T-helper 9 cell (primary cell): Measurements from ENCODE around the gene DEK.
"Not testable (repeated sequence)": the region's sequence is repeated elsewhere in the genome, so short reads cannot be mapped to it uniquely, and the experiment has no call there.

Experiments
- DNase-seq: peaks from one replicate; pipeline ENCODE4 v3.0.0-alpha.2; 2020

DEK gene

DNA sequence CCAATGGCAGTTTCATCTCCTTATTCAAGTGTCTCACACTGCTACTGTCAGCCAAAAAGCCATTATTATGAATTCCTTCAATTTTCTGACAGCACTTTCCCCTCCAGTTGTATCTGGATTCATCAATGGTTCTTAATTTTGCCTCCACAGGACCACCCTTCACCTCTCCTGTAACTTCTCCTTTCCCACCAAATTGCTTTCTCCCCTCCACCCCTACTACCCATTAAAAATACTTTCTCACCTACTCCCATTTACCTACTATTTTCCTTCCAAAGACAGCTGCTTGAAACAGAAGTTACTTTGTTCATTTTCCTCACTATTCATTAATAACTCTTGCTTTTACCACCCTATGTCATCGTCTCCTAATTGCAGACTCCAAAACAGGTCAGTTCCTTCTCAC, 29.8 kb downstream of the DEK start:
- DNase-seq: no peak

DNA sequence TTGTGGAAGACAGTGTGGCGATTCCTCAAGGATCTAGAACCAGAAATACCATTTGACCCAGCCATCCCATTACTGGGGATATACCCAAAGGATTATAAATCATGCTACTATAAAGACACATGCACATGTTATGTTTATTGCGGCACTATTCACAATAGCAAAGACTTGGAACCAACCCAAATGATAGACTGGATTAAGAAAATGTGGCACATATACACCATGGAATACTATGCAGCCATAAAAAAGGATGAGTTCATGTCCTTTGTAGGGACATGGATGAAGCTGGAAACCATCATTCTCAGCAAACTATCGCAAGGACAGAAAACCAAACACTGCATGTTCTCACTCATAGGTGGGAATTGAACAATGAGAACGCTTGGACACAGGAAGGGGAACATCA, 30.6 kb downstream of the DEK start:
- DNase-seq: not testable (repeated sequence)

- DNase-seq: not testable (repeated sequence)
Measured at GRCh38 chr6:18231856-18232255, 32.5 kb downstream of the DEK start.

DNA sequence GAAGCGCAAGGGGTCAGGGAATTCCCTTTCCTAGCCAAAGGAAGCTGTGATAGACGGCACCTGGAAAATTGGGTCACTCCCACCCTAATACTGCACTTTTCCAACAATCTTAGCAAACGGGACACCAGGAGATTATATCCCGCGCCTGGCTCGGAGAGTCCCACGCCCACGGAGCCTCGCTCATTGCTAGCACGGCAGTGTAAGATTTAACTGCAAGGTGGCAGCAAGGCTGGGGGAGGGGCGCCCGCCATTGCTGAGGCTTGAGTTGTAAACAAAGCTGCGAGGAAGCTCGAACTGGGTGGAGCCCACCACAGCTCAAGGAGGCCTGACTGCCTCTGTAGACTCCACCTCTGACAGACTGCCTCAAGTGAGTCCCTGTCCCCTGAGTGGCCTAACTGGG, 35.7 kb downstream of the DEK start:
- DNase-seq: not testable (repeated sequence)

DNA sequence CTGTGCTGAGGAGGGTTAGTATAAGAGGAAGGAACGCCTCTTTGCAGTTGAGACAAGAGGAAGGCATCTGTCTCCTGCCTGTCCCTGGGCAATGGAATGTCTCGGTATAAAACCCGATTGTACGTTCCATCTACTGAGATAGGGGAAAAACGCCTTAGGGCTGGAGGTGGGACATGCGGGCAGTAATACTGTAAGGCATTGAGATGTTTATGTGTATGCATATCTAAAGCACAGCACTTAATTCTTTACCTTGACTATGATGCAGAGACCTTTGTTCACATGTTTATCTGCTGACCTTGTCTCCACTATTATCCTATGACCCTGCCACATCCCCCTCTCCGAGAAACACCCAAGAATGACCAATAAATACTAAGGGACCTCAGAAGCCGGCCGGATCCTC, 37.2 kb downstream of the DEK start:
- DNase-seq: not testable (repeated sequence)

- DNase-seq: not testable (repeated sequence)
Measured at GRCh38 chr6:18226451-18227105, 37.8 kb downstream of the DEK start.

- DNase-seq: no peak
Measured at GRCh38 chr6:18221288-18221615, 43.1 kb downstream of the DEK start.

DNA sequence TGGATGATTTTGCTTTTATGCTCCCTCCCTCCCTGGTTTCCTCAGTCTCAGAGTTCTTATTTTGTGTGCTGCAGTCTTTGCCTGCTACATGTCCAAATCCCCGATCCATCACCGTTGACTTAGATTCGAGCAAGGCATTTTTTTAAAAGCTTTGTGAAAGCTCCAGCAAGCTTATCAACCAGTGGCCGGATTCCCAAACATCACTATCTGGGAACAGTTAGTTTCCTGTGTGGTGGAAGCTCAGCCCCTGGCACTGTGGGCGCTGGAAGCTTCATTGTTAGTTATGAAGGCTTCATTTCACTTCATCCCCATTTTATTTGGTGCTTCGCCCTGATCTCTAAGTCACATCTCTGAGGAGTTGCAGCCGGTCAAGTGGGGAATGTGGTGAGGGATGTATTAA, 44.7 kb downstream of the DEK start:
- no peak for DNase-seq

DNA sequence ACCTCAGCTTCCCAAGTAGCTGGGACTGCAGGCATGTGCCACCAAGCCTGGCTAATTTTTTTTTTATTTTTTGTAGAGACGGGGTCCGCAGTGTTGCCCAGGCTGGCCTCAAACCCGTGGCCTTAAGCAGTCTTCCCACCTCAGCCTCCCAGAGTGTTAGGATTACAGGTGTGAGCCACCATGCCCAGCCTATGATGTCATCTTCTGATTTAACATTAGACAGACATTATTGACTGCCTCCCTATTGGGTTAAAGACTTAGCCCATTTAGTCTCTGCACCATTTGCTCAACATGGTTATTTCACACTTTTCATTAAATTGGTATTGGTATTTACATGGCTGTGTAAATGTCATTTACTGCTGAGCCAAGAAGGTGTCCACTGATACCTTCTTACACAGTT, 46.1 kb downstream of the DEK start:
- no peak for DNase-seq

GRCh38 chr6:18216411-18216810, 47.9 kb downstream of the DEK start:
- DNase-seq: no peak

DNA sequence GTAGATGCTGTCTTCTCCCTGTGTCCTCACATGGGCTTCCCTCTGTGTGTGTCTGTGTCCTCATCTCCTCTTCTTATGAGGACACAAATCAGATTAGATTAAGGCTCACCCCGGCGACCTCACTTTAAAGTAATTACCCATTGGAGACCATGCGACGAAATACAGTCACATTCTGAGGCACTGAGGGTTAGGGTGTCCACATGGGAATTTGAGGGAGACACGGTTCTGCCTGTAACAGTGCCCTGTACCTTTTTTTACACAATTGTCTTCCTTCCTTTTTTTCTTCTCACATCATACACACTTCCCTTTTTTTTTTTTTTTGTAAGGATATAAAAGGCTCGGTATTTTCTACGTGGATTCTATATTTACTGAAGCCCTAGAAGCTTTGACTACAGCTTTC, 48.9 kb downstream of the DEK start:
- no peak for DNase-seq

GRCh38 chr6:18214003-18214402, 50.3 kb downstream of the DEK start:
- no peak for DNase-seq

DNA sequence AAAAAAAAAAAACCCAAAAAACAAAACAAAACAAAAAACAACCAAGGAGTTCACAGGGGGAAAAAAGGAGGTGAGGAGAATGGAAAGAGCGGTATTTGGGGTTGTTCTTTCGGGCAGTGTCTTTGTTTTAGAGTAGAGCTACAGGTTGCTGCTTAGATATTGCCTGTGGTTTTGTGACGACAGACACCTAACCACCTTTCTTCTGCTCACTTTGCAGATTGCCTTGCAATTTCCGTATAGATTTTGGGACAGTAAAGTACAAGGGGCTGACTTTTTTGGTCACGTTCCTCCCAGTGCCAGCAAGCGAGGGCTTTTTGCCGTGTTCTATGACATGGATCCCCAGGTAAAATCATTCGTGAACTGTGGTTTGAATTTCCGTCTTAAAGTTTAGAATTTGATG, 50.9 kb downstream of the DEK start:
- DNase-seq: no peak

DNA sequence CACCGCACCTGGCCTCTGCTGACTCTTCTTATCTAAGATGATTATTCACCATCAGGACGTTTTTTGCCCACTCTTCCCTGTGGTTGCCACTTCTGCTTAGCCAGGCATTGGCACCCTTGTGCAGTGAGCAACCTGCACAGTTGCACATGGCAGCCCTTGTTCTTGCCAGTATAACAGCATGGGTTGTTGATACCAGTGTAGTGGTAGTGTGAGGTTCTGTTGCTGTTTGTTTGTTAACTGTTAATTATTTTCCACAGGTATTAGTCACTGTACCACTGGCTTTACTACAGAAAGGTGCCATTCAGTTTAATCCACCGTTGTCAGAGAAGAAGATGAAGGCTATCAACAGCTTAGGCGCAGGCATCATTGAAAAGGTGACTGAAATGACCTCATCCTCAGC, 52.1 kb downstream of the DEK start:
- DNase-seq: no peak

DNA sequence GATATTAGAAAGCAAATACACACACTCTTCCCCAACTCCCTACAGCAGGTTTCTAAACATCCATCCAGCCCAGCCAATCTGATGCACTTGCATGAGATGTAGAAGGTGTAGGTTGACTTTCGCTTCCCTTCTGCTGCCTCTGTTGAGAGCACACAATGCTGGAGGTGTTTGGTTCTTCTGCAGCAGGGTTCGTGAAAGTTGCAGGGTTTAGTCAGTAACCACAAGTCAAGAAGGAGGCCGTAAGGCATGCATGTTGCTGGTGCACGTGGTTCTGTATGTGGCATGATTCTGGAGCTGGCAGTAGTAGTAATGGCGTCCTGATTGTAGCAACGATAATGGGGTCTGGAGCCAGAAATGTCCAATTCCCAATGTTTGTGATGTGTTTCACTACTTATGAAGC, 53.0 kb downstream of the DEK start:
- no peak for DNase-seq

DNA sequence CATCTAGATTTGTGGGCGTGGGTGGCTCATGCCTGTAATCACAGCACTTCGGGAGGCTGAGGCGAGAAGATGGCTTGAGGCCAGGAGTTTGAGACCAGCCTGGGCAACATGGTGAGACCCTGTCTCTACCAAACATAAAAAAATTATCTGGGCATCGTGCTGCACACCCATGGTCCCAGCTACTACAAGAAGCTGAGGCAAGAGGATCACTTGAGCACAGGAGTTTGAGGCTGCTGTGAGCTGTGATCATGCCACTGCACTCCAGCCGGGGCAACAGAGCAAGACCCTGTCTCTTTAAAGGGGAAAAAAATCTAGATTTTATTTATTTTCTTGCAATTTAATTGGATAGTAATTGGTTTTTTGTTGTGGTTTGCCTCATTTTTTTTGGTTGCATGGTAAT, 53.6 kb downstream of the DEK start:
- no peak for DNase-seq

- DNase-seq: no peak
Measured at GRCh38 chr6:18209539-18210197, 54.7 kb downstream of the DEK start.

DNA sequence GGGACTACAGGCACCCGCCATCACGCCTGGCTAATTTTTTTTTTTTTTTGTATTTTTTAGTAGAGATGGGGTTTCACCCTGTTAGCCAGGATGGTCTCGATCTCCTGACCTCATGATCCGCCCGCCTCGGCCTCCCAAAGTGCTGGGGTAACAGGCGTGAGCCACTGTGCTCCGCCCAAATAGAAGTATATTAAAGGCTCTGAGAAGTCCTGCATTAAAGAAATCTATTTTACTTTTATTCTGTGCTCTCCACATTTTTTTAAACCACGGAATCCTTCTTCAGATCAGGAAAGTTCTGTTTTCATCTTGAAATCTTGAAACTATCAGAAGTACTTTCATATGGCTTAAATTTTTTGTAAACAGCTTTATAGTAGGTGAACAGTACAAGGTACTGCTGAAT, 55.6 kb downstream of the DEK start:
- DNase-seq: not testable (repeated sequence)

DNA sequence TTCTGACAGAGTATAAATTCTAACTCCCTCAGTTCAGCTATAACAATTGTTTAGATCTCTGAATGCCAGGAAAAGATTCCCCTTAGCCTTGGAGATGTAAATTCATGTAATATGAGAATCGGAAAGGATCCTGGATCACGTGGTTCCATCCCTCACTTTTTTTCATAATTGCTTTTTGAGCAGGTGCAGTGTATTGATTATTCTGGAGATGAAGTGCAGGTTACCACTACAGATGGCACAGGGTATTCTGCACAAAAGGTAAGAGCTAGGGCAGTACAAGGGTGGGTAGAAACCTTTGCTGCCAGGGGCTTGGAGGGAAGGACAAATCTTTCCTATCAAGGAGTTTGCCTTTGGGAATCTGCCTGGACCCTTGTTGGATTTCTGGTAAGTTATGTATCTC, 56.4 kb downstream of the DEK start:
- no peak for DNase-seq

GRCh38 chr6:18207438-18207837, 56.9 kb downstream of the DEK start:
- DNase-seq: no peak

- DNase-seq: no peak
Measured at GRCh38 chr6:18206591-18206990, 57.7 kb downstream of the DEK start.

DNA sequence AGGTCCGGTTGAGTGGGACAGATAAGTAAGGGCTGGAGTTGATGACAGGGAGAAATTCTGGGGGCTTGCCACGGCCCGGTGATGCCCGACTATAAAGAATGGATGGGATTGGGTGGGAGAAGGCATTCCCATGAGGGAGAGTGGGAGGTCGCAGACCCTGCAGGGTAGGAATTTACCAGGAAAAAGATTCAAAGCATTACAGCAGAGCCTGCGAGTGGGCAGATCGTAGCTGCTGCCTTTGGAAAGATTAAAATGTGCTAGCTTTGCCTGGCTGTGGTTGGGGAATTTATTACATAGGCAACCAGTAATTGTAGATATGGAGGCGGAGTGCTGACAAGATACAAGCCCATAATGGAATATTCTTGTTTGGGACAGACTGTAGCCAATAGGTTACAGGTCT, 59.6 kb downstream of the DEK start:
- no peak for DNase-seq

DNA sequence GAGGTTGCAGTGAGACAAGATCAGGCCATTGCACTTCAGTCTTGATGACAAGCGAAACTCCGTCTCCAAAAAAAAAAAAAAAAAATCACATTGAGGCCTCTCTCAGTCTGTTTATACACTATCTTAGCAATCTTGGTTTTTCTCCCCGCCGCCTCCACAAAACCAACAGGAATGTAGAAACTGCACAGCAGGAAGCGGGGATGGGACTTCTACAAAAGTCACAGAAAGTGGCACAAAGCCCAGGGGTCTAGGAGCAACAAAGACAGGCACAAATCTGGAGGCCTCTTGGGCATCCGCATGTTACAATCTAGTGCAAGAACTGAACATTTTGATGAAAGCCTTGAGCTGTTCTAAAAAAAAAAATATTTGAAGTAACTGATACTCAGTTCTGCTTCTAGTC, 60.5 kb downstream of the DEK start:
- no peak for DNase-seq

DNA sequence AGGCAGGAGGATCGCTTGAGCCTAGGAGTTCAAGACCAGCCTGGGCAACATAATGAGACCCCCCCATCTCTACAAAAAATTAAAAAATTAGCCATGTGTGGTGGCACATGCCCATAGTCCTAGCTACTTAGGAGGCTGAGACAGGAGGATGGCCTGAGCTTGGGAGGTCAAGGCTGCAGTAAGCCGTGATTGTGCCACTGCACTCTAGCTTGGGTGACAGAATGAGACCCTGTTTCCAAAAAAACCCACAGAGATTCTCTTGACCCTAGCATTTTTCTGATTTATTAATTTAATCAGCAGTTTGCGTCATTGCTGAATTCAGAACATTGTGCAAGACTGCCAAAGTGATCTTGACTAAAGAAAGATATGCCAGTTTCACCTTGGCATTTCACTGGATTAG, 72.3 kb downstream of the DEK start:
- no peak for DNase-seq

GRCh38 chr6:18189196-18189595, 75.1 kb downstream of the DEK start:
- no peak for DNase-seq
